NB4 (cell line): ENCODE data around the gene SHC2.

ENCODE experiments used
- CTCF ChIP-seq: IDR thresholded peaks from one replicate; pipeline ENCODE4 v1.5.1; 2012; ENCODE audit warnings: low read depth, low read length
- MAX ChIP-seq: IDR thresholded peaks from 2 replicates; pipeline ENCODE4 v1.6.1; 2011; ENCODE audit warnings: low read depth, low read length
- MYC ChIP-seq: IDR thresholded peaks from 2 replicates; pipeline ENCODE4 v1.6.1; 2011; ENCODE audit warnings: low read depth, low read length
- POLR2A ChIP-seq: IDR thresholded peaks from 2 replicates; pipeline ENCODE4 v1.6.1; 2011; ENCODE audit warnings: mild to moderate bottlenecking; ENCODE audit not compliant: insufficient read length; ENCODE audit errors: extremely low read depth

GRCh38 chr19:422213-422916 is 38.5 kb downstream of the SHC2 start:
- TF ChIP-seq CTCF, result no peak
- TF ChIP-seq MAX, result no peak
- no peak for TF ChIP-seq MYC
- TF ChIP-seq POLR2A, result no peak
